Muscle layer of duodenum (tissue), 2 donors: ENCODE measurements around the gene PCDHGA12.
"Not testable (repeated sequence)": the region's sequence is repeated elsewhere in the genome, so short reads cannot be mapped to it uniquely, and the experiment has no call there.

Experiments used
- H3K27ac ChIP-seq: one replicate; pipeline ENCODE4 v1.7.0; 2013; ENCODE audit warnings: mild to moderate bottlenecking, low read length
- H3K27me3 ChIP-seq: one replicate; pipeline ENCODE4 v1.7.0; 2013; ENCODE audit warnings: low read depth, mild to moderate bottlenecking, control low read depth, low read length
- H3K36me3 ChIP-seq, 2 donors: one replicate each; pipeline ENCODE4 v1.7.0; 2013; ENCODE audit warnings: low read length in 2 of 2, control low read depth in 1 of 2, mild to moderate bottlenecking in 1 of 2; ENCODE audit not compliant: insufficient read depth in 2 of 2, control insufficient read depth in 1 of 2
- H3K4me1 ChIP-seq, 2 donors: one replicate each; pipeline ENCODE4 v1.7.0; 2013; ENCODE audit warnings: low read length in 2 of 2, mild to moderate bottlenecking in 2 of 2, control low read depth in 1 of 2, moderate library complexity in 1 of 2; ENCODE audit not compliant: insufficient read depth in 2 of 2, control insufficient read depth in 1 of 2
- H3K4me3 ChIP-seq, 2 donors: one replicate each; pipeline ENCODE4 v1.7.0; 2013; ENCODE audit warnings: low read length in 2 of 2, low read depth in 1 of 2, mild to moderate bottlenecking in 1 of 2
- H3K9me3 ChIP-seq, 2 donors: one replicate each; pipeline ENCODE4 v1.7.0; 2013; ENCODE audit warnings: low read length in 2 of 2, control low read depth in 1 of 2, mild to moderate bottlenecking in 1 of 2; ENCODE audit not compliant: control insufficient read depth in 1 of 2
- donor health status: healthy.

Gene PCDHGA12

DNA sequence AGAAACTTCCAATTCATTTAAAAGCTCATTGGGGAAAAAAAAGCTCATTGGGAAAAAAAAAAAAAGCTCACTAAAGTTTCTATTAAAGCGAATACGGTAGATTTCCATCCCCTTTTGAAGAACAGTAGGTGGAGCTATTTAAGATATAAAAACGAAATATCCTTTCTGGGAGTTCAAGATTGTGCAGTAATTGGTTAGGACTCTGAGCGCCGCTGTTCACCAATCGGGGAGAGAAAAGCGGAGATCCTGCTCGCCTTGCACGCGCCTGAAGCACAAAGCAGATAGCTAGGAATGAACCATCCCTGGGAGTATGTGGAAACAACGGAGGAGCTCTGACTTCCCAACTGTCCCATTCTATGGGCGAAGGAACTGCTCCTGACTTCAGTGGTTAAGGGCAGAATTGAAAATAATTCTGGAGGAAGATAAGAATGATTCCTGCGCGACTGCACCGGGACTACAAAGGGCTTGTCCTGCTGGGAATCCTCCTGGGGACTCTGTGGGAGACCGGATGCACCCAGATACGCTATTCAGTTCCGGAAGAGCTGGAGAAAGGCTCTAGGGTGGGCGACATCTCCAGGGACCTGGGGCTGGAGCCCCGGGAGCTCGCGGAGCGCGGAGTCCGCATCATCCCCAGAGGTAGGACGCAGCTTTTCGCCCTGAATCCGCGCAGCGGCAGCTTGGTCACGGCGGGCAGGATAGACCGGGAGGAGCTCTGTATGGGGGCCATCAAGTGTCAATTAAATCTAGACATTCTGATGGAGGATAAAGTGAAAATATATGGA lies at the start of gene PCDHGA12:
Gene PCDHGA12, plus strand, starts transcription at position 176 of the 782 bp plus-strand sequence. Its CDS starts 253 bp downstream, at position 429.
- H3K4me1 ChIP-seq = no peaks in the 10 kb centered on the region
- peaks cover 0 to 13% of the 10 kb centered on the region in 2 donors for H3K36me3 ChIP-seq
- peak within 1 kb of the TSS; percentile 39 to 66 for H3K4me3 ChIP-seq
- H3K27me3 ChIP-seq = no peaks in the 10 kb centered on the region
- no peak within 1 kb of the TSS for H3K27ac ChIP-seq
- peaks cover 56 to 77% of the 10 kb centered on the region in 2 donors for H3K9me3 ChIP-seq

- Histone ChIP-seq H3K36me3 (peaks cover 0 to 11% of the 10 kb centered on the region in 2 donors), H3K9me3 (peaks cover 61 to 82% of the 10 kb centered on the region in 2 donors), H3K4me3 (peak within 1 kb of the TSS; percentile 45 to 73)
Measured at GRCh38 chr5:141382469-141383294, 47.6 kb upstream of the PCDHGA12 start, which contains the start of gene PCDHGA7. TSS of gene PCDHGA7 (plus strand) at chr5:141382742. CDS start at chr5:141382900, 158 bp downstream.

GRCh38 chr5:141383345-141383744 lies 47.0 kb upstream of the PCDHGA12 start:
- Histone ChIP-seq H3K9me3 (peaks cover 63 to 84% of the 10 kb centered on the region in 2 donors), H3K4me1 (no peaks in the 10 kb centered on the region), H3K4me3 (peak overlapping the region; percentile 45 to 73), H3K36me3 (peaks cover 0 to 11% of the 10 kb centered on the region in 2 donors), H3K27ac (no peak overlapping the region), H3K27me3 (no peaks in the 10 kb centered on the region)

More at GRCh38 chr5:141382469-141383294, 47.6 kb upstream of the PCDHGA12 start, which contains the start of gene PCDHGA7:
- Histone ChIP-seq H3K27ac (no peak within 1 kb of the TSS), H3K27me3 (no peaks in the 10 kb centered on the region), H3K4me1 (no peaks in the 10 kb centered on the region)

DNA sequence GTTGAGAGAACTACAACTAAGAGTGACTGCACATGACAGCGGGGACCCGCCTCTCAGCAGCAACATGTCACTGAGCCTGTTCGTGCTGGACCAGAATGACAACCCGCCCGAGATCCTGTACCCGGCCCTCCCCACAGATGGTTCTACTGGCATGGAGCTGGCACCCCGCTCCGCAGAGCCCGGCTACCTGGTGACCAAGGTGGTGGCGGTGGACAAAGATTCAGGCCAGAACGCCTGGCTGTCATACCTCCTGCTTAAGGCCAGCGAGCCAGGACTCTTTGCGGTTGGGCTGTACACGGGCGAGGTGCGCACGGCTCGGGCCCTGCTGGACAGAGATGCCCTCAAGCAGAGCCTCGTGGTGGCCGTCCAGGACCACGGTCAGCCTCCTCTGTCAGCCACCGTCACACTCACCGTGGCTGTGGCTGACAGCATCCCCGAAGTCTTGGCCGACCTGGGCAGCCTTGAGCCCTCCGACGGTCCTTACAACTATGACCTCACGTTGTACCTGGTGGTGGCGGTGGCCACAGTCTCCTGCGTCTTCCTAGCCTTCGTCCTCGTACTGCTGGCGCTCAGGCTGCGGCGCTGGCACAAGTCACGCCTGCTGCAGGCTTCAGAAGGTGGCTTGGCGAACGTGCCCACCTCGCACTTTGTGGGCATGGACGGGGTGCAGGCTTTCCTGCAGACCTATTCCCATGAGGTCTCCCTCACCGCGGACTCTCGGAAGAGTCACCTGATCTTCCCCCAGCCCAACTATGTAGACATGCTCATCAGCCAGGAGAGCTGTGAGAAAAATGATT lies 45.6 kb upstream of the PCDHGA12 start:
- Histone ChIP-seq H3K4me1 (no peaks in the 10 kb centered on the region), H3K27ac (no peak overlapping the region), H3K9me3 (peaks cover 63 to 87% of the 10 kb centered on the region in 2 donors), H3K4me3 (peak overlapping the region in 1 of 2 donors; percentile 73), H3K27me3 (no peaks in the 10 kb centered on the region), H3K36me3 (peaks cover 0 to 11% of the 10 kb centered on the region in 2 donors)

GRCh38 chr5:141387557-141388311 lies 42.6 kb upstream of the PCDHGA12 start, which contains the start of gene PCDHGB4:
TSS of gene PCDHGB4 (plus strand) at chr5:141387698. CDS start at chr5:141387885, 187 bp downstream.
- not testable (repeated sequence) for H3K27ac ChIP-seq, H3K36me3 ChIP-seq, H3K4me1 ChIP-seq, H3K27me3 ChIP-seq
- H3K4me3 ChIP-seq = peak within 1 kb of the TSS; percentile 38 to 73
- H3K9me3 ChIP-seq = peaks cover 69 to 94% of the 10 kb centered on the region in 2 donors

DNA sequence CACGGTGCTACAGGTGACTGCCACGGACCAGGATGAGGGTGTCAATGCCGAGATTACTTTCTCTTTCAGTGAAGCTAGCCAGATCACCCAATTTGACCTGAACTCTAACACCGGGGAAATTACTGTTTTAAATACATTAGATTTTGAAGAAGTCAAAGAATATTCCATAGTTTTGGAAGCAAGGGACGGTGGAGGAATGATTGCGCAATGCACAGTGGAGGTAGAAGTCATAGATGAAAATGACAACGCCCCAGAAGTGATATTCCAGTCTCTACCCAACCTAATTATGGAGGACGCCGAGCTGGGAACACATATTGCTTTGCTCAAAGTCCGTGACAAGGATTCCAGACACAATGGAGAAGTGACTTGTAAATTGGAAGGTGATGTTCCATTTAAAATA lies 41.6 kb upstream of the PCDHGA12 start:
- H3K4me1 ChIP-seq = no peaks in the 10 kb centered on the region
- peaks cover 0 to 7% of the 10 kb centered on the region in 2 donors for H3K36me3 ChIP-seq
- no peak overlapping the region for H3K27ac ChIP-seq
- H3K27me3 ChIP-seq = no peaks in the 10 kb centered on the region
- H3K9me3 ChIP-seq = peaks cover 72 to 94% of the 10 kb centered on the region in 2 donors
- H3K4me3 ChIP-seq = peak overlapping the region; percentile 38 to 73

GRCh38 chr5:141389153-141390042 lies 40.9 kb upstream of the PCDHGA12 start:
- Histone ChIP-seq H3K4me1 (no peaks in the 10 kb centered on the region), H3K9me3 (peaks cover 75 to 95% of the 10 kb centered on the region in 2 donors)

DNA sequence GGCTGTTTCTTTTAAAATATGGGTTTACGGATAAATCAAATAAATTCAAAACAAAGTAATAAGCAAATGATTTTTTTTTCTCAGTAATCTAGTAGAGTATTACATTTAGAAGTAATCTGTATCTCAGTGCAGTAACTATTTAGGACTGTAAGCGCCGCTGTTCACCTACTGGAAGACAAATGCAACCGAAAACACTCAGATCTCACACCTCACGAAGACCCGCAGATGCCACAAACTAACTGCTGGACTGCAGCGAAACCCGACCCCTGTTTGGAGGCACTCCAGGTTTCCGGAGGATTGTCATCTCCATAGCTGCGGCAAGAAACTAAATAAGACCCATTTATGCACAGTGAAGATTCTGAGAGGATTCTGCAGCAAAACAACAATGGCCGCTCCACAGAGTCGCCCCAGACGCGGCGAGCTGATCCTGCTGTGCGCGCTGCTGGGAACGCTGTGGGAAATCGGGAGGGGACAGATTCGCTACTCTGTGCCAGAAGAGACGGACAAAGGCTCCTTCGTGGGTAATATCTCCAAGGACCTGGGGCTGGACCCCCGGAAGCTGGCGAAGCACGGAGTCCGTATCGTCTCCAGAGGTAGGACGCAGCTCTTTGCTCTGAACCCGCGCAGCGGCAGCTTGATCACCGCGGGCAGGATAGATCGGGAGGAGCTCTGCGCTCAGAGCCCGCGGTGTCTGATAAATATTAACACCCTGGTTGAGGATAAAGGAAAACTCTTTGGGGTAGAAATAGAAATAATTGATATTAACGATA lies 37.7 kb upstream of the PCDHGA12 start, which contains the start of gene PCDHGA8:
Gene PCDHGA8, plus strand, starts transcription at position 205 of the 770 bp plus-strand sequence. Its CDS starts 181 bp downstream, at position 386.
- Histone ChIP-seq H3K27me3 (no peaks in the 10 kb centered on the region), H3K9me3 (peaks cover 59 to 82% of the 10 kb centered on the region in 2 donors), H3K36me3 (peaks cover 0 to 4% of the 10 kb centered on the region in 2 donors), H3K27ac (no peak within 1 kb of the TSS), H3K4me1 (no peaks in the 10 kb centered on the region), H3K4me3 (peak within 1 kb of the TSS in 1 of 2 donors; percentile 73)

More at GRCh38 chr5:141389153-141390042, 40.9 kb upstream of the PCDHGA12 start:
- Histone ChIP-seq H3K36me3 (peaks cover 0 to 7% of the 10 kb centered on the region in 2 donors), H3K4me3 (peak overlapping the region in 1 of 2 donors; percentile 73), H3K27me3 (no peaks in the 10 kb centered on the region), H3K27ac (no peak overlapping the region)

DNA sequence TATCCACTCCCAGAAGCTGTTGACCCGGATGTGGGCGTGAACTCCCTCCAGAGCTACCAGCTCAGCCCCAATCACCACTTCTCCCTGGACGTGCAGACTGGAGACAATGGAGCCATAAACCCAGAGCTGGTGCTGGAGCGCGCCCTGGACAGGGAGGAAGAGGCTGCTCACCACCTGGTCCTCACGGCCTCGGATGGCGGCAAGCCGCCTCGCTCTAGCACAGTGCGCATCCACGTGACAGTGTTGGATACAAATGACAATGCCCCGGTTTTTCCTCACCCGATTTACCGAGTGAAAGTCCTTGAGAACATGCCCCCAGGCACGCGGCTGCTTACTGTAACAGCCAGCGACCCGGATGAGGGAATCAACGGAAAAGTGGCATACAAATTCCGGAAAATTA lies 37.0 kb upstream of the PCDHGA12 start:
- H3K4me1 ChIP-seq = no peaks in the 10 kb centered on the region
- H3K4me3 ChIP-seq = peak overlapping the region in 1 of 2 donors; percentile 73
- H3K9me3 ChIP-seq = peaks cover 57 to 82% of the 10 kb centered on the region in 2 donors
- peaks cover 0 to 4% of the 10 kb centered on the region in 2 donors for H3K36me3 ChIP-seq
- H3K27me3 ChIP-seq = no peaks in the 10 kb centered on the region
- H3K27ac ChIP-seq = no peak overlapping the region
